ENCODE results near the gene PIP4K2C.

DNA sequence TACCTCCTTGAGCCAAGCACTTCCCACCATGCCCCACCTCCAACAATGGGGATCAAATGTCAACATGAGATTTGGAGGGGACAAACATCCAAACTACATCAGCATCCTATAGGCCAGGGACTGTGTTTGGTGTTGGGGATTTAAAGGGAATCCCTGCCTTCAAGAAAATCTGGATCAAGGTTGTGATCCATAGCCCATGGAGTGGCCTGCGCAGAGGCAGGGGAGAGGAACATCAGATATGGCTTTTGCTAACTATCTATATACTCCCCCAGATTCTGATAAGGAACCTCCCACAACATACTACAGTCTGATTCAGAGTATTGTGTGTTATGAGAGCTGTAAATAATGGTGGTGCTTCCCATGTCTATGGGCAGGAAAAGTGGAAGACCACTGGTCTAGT is 36.1 kb upstream of the PIP4K2C start:
- TF ChIP-seq, protein P1, sequence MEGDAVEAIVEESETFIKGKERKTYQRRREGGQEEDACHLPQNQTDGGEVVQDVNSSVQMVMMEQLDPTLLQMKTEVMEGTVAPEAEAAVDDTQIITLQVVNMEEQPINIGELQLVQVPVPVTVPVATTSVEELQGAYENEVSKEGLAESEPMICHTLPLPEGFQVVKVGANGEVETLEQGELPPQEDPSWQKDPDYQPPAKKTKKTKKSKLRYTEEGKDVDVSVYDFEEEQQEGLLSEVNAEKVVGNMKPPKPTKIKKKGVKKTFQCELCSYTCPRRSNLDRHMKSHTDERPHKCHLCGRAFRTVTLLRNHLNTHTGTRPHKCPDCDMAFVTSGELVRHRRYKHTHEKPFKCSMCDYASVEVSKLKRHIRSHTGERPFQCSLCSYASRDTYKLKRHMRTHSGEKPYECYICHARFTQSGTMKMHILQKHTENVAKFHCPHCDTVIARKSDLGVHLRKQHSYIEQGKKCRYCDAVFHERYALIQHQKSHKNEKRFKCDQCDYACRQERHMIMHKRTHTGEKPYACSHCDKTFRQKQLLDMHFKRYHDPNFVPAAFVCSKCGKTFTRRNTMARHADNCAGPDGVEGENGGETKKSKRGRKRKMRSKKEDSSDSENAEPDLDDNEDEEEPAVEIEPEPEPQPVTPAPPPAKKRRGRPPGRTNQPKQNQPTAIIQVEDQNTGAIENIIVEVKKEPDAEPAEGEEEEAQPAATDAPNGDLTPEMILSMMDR (IDR thresholded peaks at IDR 0.05): no peak
- TF ChIP-seq POLR2A (IDR thresholded peaks at IDR 0.05): no peak
